Keratinocyte (primary cell): ENCODE results near the gene EPHB2.

Source experiments
- EZH2 ChIP-seq: IDR thresholded peaks from one replicate; pipeline ENCODE4 v1.6.1; 2012; ENCODE audit warnings: inconsistent platforms, mild to moderate bottlenecking, low read length, moderate library complexity
- TF ChIP-seq, protein P1 (sequence below), 3 experiments: IDR thresholded peaks in 1 of 3; conservative IDR thresholded peaks in 1 of 3; optimal IDR thresholded peaks in 1 of 3; 2 replicates in 2 of 3; 3 replicates in 1 of 3; pipeline versions ENCODE3 to v1.5.1; 2011; ENCODE audit warnings: low read length in 3 of 3, mild to moderate bottlenecking in 3 of 3, moderate library complexity in 2 of 3, control low read depth in 1 of 3, inconsistent platforms in 1 of 3; ENCODE audit not compliant: insufficient read depth in 2 of 3; ENCODE audit errors: extremely low read depth in 1 of 3

DNA sequence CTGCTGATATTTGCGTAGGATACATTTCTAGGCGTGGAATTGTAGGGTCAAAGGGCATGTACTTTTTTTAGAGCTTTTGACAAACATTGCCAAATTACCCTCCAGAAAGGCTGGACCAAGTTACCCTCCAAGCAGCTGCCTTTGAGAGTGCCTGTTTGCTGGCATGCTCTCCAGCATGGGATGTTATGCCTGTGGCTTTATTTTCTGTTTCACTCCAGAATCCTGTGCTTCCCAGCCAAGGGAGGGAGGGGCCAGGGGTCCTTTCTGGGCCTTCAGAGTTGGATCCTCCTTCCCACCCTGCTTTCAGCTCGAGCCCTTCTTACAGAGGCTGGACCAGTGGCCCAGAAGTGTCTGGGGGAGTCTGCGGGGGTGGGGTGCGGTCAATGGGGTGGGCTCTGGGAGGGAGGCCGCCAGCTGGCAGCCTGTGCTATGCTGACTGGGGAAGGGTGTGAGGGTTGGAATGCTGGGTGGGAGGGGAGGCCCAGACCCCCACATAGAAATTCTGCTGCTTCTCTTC lies 81.2 kb downstream of the EPHB2 start:
- TF ChIP-seq, protein P1, sequence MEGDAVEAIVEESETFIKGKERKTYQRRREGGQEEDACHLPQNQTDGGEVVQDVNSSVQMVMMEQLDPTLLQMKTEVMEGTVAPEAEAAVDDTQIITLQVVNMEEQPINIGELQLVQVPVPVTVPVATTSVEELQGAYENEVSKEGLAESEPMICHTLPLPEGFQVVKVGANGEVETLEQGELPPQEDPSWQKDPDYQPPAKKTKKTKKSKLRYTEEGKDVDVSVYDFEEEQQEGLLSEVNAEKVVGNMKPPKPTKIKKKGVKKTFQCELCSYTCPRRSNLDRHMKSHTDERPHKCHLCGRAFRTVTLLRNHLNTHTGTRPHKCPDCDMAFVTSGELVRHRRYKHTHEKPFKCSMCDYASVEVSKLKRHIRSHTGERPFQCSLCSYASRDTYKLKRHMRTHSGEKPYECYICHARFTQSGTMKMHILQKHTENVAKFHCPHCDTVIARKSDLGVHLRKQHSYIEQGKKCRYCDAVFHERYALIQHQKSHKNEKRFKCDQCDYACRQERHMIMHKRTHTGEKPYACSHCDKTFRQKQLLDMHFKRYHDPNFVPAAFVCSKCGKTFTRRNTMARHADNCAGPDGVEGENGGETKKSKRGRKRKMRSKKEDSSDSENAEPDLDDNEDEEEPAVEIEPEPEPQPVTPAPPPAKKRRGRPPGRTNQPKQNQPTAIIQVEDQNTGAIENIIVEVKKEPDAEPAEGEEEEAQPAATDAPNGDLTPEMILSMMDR (optimal IDR thresholded peaks at IDR 0.05 in 1 of 3, IDR thresholded peaks at IDR 0.05 in 1 of 3, conservative IDR thresholded peaks at IDR 0.05 in 1 of 3; ENCODE audit: extremely low read depth in 1 of 3, insufficient read depth in 2 of 3, low read length in 3 of 3): no peak
- no peak for TF ChIP-seq EZH2
